WTC11 (cell line): Measurements from ENCODE around the gene AOC1. TPM values are rescaled to one million over a fixed set of nuclear protein-coding genes. Genes with fewer than 3 reads are reported as not detected.

Experiments
- ATAC-seq: fragments of 200-7000 bp; cut with Tn5 transposase; 2 replicates; pipeline ENCODE4 v1.10.0; 2021; ENCODE audit warnings: mild to moderate bottlenecking, moderate library complexity
- CTCF ChIA-PET: fragments of 300-600 bp; sonication (Branson Sonifier 250); formaldehyde crosslinking; loops from one replicate; lab custom pipeline; 2021; ENCODE audit warnings: antibody characterized with exemption; lab: Charles Lee
- POLR2A ChIA-PET: fragments of 350-600 bp; sonication (Branson Sonifier 250); formaldehyde crosslinking; loops from one replicate; lab custom pipeline; 2021; ENCODE audit warnings: antibody characterized with exemption; lab: Charles Lee
- DNase-seq: peaks from one replicate; pipeline ENCODE4 v3.0.0; 2021; ENCODE audit warnings: low spot score
- H3K27ac Mint-ChIP-seq: 2 replicates; pipeline ENCODE4 v1.8.0; 2021; ENCODE audit warnings: mixed read lengths
- H3K27me3 Mint-ChIP-seq: 2 replicates; pipeline ENCODE4 v1.8.0; 2021; ENCODE audit warnings: low read depth, mild to moderate bottlenecking, moderate library complexity, mixed read lengths
- H3K36me3 Mint-ChIP-seq: 2 replicates; pipeline ENCODE4 v1.8.0; 2021; ENCODE audit warnings: mixed read lengths
- H3K4me1 Mint-ChIP-seq: 2 replicates; pipeline ENCODE4 v1.8.0; 2022; ENCODE audit warnings: mixed read lengths
- H3K4me3 Mint-ChIP-seq: 2 replicates; pipeline ENCODE4 v1.8.0; 2021; ENCODE audit warnings: mild to moderate bottlenecking, moderate library complexity, mixed read lengths
- H3K9me3 Mint-ChIP-seq: 2 replicates; pipeline ENCODE4 v1.8.0; 2021; ENCODE audit warnings: mixed read lengths
- ATF2 ChIP-seq: sonication (generic); formaldehyde crosslinking; IDR thresholded peaks from 2 replicates; pipeline ENCODE4 v1.8.1; 2022; ENCODE audit warnings: low read depth, missing genetic modification reagents, borderline replicate concordance
- CBFB ChIP-seq: sonication (generic); formaldehyde crosslinking; IDR thresholded peaks from 2 replicates; pipeline ENCODE4 v1.8.1; 2022; ENCODE audit warnings: mild to moderate bottlenecking, low read depth, missing genetic modification reagents
- CDX4 ChIP-seq: fragments of 250-450 bp; sonication (Bioruptor Pico); IDR thresholded peaks from 2 replicates; pipeline ENCODE4 v1.9.0; 2021; ENCODE audit warnings: moderate library complexity, mild to moderate bottlenecking, inconsistent platforms, borderline replicate concordance
- CREM ChIP-seq: sonication (generic); formaldehyde crosslinking; IDR thresholded peaks from 2 replicates; pipeline ENCODE4 v1.8.1; 2022; ENCODE audit warnings: mild to moderate bottlenecking, missing genetic modification reagents, moderate library complexity
- EMX1 ChIP-seq: fragments of 250-450 bp; sonication (Bioruptor Pico); IDR thresholded peaks from 2 replicates; pipeline ENCODE4 v1.8.0; 2021; ENCODE audit warnings: mild to moderate bottlenecking
- FOXK1 ChIP-seq: sonication (generic); formaldehyde crosslinking; IDR thresholded peaks from 2 replicates; pipeline ENCODE4 v1.8.0; 2022; ENCODE audit warnings: mild to moderate bottlenecking, moderate library complexity, missing genetic modification reagents
- HMGA2 ChIP-seq: fragments of 250-450 bp; sonication (Bioruptor Pico); IDR thresholded peaks from 2 replicates; pipeline ENCODE4 v1.4.0; 2021; ENCODE audit warnings: mild to moderate bottlenecking, moderate library complexity
- KAT7 ChIP-seq: sonication (generic); formaldehyde crosslinking; IDR thresholded peaks from 2 replicates; pipeline ENCODE4 v1.8.1; 2023; ENCODE audit warnings: missing genetic modification reagents, mild to moderate bottlenecking, borderline replicate concordance
- PRDM15 ChIP-seq: sonication (generic); formaldehyde crosslinking; IDR thresholded peaks from 2 replicates; pipeline ENCODE4 v1.8.0; 2022; ENCODE audit warnings: missing genetic modification reagents
- RORB ChIP-seq: fragments of 250-450 bp; sonication (Bioruptor Pico); IDR thresholded peaks from 2 replicates; pipeline ENCODE4 v1.9.0; 2021; ENCODE audit warnings: mild to moderate bottlenecking
- SMAD4 ChIP-seq: sonication (generic); formaldehyde crosslinking; IDR thresholded peaks from 2 replicates; pipeline ENCODE4 v1.8.0; 2022; ENCODE audit warnings: mild to moderate bottlenecking, missing genetic modification reagents
- ZNF232 ChIP-seq: sonication (generic); formaldehyde crosslinking; IDR thresholded peaks from 2 replicates; pipeline ENCODE4 v1.8.0; 2022; ENCODE audit warnings: mild to moderate bottlenecking, missing genetic modification reagents
- ZNF317 ChIP-seq: sonication (generic); formaldehyde crosslinking; IDR thresholded peaks from 2 replicates; pipeline ENCODE4 v1.8.1; 2023; ENCODE audit warnings: low read depth, mild to moderate bottlenecking, moderate library complexity, missing genetic modification reagents, borderline replicate concordance
- ZNF423 ChIP-seq: fragments of 250-450 bp; sonication (Bioruptor Pico); IDR thresholded peaks from 2 replicates; pipeline ENCODE4 v2.1.2; 2022; ENCODE audit warnings: mild to moderate bottlenecking, moderate library complexity
- ZNF532 ChIP-seq: fragments of 250-450 bp; sonication (Bioruptor Pico); IDR thresholded peaks from 2 replicates; pipeline ENCODE4 v1.9.0; 2021; ENCODE audit warnings: mild to moderate bottlenecking, borderline replicate concordance
- ZSCAN18 ChIP-seq: fragments of 250-450 bp; sonication (Bioruptor Pico); IDR thresholded peaks from 2 replicates; pipeline ENCODE4 v2.1.2; 2022; ENCODE audit warnings: mild to moderate bottlenecking, moderate library complexity
- total RNA-seq: library from RNA; stranded (reverse); gene quantifications from 3 replicates; pipeline ENCODE4 v1.2.3, GENCODE V29; 2021
- TF ChIP-seq, protein P1 (sequence below): sonication (generic); formaldehyde crosslinking; conservative IDR thresholded peaks from 2 replicates; pipeline ENCODE4 v1.8.1; 2022; ENCODE audit warnings: mild to moderate bottlenecking, missing genetic modification reagents
- TF ChIP-seq, protein P2 (sequence below): sonication (generic); formaldehyde crosslinking; IDR thresholded peaks from 2 replicates; pipeline ENCODE4 v1.8.0; 2022; ENCODE audit warnings: mild to moderate bottlenecking, missing genetic modification reagents
- TF ChIP-seq, protein P3 (sequence below): sonication (generic); formaldehyde crosslinking; IDR thresholded peaks from 2 replicates; pipeline ENCODE4 v1.8.1; 2023; ENCODE audit warnings: mild to moderate bottlenecking, missing genetic modification reagents, moderate library complexity
- TF ChIP-seq, protein P4 (sequence below): sonication (generic); formaldehyde crosslinking; IDR thresholded peaks from 2 replicates; pipeline ENCODE4 v1.8.1; 2023; ENCODE audit warnings: mild to moderate bottlenecking, moderate library complexity, missing genetic modification reagents

AOC1 gene
- total RNA-seq, 1 experiment from 2014 or later = 0.17 TPM

DNA sequence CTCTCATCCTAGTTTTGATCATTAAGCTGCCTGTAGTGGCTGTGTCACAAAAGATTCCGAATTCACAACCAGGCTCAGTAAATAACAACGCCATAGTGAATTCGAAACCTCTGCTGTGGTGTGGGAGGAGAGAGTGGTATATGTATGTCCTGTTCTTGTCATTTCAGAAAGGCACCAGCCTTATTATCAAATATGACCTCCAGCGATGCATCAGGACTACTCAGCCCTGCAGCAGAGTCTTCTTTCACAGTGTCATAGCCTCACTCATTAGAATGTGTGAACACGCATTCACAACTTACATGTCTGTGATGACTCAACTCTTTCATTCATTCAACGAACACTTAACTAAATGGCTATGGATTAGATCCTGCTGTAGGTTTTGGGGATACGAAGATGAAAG, 15.3 kb downstream of the AOC1 start:
- H3K4me3 Mint-ChIP-seq = no peak overlapping the region
- no peak overlapping the region for H3K27ac Mint-ChIP-seq
- POLR2A ChIA-PET = no interaction called here
- peaks cover 9% of the 10 kb centered on the region for H3K36me3 Mint-ChIP-seq
- no peak for ATAC-seq
- peaks cover 9% of the 10 kb centered on the region for H3K27me3 Mint-ChIP-seq
- CTCF ChIA-PET = interaction anchor here (1.0 to 2.5 kb wide), 2 partner anchors 10 to 31 kb away, joined by 5 to 20 read pairs; no protein-coding TSS in a partner anchor
- no peak for TF ChIP-seq ZNF532
- no peak for TF ChIP-seq SMAD4 (CRISPR knock-in tag)
- TF ChIP-seq, protein P1, sequence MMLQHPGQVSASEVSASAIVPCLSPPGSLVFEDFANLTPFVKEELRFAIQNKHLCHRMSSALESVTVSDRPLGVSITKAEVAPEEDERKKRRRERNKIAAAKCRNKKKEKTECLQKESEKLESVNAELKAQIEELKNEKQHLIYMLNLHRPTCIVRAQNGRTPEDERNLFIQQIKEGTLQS = no peak
- no peak for TF ChIP-seq ATF2
- TF ChIP-seq FOXK1 (CRISPR knock-in tag) = no peak
- TF ChIP-seq ZSCAN18 (CRISPR knock-in tag) = no peak
- TF ChIP-seq KAT7 (CRISPR knock-in tag) = no peak
- TF ChIP-seq, protein P2, sequence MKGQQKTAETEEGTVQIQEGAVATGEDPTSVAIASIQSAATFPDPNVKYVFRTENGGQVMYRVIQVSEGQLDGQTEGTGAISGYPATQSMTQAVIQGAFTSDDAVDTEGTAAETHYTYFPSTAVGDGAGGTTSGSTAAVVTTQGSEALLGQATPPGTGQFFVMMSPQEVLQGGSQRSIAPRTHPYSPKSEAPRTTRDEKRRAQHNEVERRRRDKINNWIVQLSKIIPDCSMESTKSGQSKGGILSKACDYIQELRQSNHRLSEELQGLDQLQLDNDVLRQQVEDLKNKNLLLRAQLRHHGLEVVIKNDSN = no peak
- no peak for TF ChIP-seq CBFB (CRISPR knock-in tag)
- no peak for TF ChIP-seq HMGA2
- TF ChIP-seq RORB (CRISPR knock-in tag) = no peak
- TF ChIP-seq, protein P3, sequence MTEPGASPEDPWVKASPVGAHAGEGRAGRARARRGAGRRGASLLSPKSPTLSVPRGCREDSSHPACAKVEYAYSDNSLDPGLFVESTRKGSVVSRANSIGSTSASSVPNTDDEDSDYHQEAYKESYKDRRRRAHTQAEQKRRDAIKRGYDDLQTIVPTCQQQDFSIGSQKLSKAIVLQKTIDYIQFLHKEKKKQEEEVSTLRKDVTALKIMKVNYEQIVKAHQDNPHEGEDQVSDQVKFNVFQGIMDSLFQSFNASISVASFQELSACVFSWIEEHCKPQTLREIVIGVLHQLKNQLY (CRISPR knock-in tag) = no peak
- no peak for TF ChIP-seq PRDM15 (CRISPR knock-in tag)
- no peak for TF ChIP-seq ZNF232 (CRISPR knock-in tag)
- no peak for TF ChIP-seq CREM (CRISPR knock-in tag)
- TF ChIP-seq, protein P4, sequence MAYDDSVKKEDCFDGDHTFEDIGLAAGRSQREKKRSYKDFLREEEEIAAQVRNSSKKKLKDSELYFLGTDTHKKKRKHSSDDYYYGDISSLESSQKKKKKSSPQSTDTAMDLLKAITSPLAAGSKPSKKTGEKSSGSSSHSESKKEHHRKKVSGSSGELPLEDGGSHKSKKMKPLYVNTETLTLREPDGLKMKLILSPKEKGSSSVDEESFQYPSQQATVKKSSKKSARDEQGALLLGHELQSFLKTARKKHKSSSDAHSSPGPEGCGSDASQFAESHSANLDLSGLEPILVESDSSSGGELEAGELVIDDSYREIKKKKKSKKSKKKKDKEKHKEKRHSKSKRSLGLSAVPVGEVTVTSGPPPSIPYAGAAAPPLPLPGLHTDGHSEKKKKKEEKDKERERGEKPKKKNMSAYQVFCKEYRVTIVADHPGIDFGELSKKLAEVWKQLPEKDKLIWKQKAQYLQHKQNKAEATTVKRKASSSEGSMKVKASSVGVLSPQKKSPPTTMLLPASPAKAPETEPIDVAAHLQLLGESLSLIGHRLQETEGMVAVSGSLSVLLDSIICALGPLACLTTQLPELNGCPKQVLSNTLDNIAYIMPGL (CRISPR knock-in tag) = no peak
- TF ChIP-seq EMX1 (CRISPR knock-in tag) = no peak
- TF ChIP-seq ZNF317 (CRISPR knock-in tag) = no peak
- no peak for TF ChIP-seq CDX4
- TF ChIP-seq ZNF423 (CRISPR knock-in tag) = no peak
- TF ChIP-seq, all 79 proteins: peak for 0
- Mint-ChIP-seq H3K9me3 (peaks cover 35% of the 10 kb centered on the region), H3K4me1 (no peaks in the 10 kb centered on the region)
- DNase-seq = no peak
